SIG-M5 treated with dmso at 0.1 percent for 504 hours (cell line): ENCODE data around the gene CMTM5.
"Not testable (repeated sequence)": the region's sequence is repeated elsewhere in the genome, so short reads cannot be mapped to it uniquely, and the experiment has no call there.

Source experiments
- DNase-seq: peaks from one replicate; lab custom pipeline; 2025; ENCODE audit not compliant: unreplicated experiment; lab: John Stamatoyannopoulos, UW

Gene CMTM5

GRCh38 chr14:23411563-23412525 lies 35.0 kb downstream of the CMTM5 start:
- no peak for DNase-seq

DNA sequence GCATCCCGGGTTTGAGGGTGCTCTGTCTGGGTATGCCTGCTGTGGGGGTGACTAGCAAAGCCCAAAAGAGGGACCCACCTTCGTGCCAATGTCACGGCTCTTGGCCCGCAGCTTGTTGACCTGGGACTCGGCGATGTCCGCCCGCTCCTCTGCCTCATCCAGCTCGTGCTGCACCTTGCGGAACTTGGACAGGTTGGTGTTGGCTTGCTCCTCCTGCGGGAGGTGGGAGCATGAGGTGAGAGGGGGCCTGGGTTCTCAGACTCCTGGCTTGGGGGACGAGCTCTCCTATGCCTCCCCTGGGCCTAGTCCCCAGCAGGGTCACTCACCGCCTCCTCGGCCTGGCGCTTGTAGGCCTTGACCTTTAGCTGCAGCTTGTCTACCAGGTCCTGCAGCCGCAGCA lies 36.8 kb downstream of the CMTM5 start:
- no peak for DNase-seq

DNA sequence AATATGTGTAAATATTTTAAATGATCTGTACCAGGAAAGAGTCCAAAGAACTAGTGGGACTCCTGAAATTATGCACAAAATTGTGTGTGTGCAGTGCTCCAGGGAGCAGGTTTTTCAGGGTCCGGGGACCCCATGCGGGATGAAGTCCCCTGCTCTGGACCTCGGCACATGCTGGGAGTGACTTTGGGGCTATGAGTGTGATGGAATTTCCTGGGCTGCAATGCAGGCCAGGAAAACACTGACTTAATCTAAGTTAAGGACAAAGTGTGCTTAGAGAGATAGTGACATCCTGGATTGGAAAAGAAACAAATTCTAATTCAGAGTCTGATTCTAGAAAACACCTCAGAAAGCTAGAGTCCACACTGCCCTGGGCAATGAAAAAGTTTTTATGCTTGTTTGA lies 37.4 kb downstream of the CMTM5 start:
- DNase-seq = no peak

- DNase-seq = no peak
Observed at GRCh38 chr14:23414906-23415820, 38.3 kb downstream of the CMTM5 start.

- no peak for DNase-seq
Observed at GRCh38 chr14:23415821-23416778, 39.3 kb downstream of the CMTM5 start.

- DNase-seq = no peak
Observed at GRCh38 chr14:23416801-23417200, 40.0 kb downstream of the CMTM5 start.

GRCh38 chr14:23417269-23417668 lies 40.4 kb downstream of the CMTM5 start:
- DNase-seq = not testable (repeated sequence)

DNA sequence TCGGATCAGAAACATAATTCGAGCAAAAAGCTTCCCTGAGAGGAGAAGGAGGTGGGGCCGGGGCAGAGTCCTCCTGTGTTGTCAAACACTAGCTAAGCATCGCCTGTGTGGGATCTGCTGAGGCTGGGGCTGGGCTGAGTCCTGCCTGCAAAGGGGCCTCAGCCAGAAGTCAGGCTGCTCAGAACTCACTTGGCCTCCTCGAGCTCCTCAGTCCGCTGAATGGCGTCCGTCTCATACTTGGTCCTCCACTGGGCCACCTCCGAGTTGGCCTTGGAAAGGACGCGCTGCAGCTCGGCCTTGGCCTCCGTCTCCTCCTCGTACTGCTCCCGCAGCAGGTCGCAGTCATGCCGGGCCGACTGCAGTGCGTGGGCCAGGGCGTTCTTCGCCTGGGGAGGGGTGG lies 41.2 kb downstream of the CMTM5 start:
- DNase-seq = no peak

DNA sequence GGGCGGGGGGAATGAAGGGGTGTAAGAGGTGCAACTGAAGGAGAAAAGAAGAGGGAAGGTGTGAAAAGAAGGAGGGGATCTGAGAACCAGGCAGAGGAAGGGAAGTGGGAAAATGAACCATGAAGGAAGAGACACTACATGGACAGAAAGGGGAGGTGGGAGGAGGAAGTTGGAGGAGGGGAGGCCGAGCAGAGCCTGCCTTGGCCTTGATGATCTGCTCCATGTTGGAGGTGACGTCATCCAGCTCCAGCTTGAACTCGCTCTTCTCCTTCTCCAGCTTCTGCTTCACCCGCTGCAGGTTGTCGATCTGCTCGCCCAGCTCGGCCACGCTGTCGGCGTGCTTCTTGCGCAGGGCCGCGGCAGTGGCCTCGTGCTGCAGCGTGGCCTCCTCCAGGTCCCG lies 42.8 kb downstream of the CMTM5 start:
- DNase-seq = not testable (repeated sequence)

DNA sequence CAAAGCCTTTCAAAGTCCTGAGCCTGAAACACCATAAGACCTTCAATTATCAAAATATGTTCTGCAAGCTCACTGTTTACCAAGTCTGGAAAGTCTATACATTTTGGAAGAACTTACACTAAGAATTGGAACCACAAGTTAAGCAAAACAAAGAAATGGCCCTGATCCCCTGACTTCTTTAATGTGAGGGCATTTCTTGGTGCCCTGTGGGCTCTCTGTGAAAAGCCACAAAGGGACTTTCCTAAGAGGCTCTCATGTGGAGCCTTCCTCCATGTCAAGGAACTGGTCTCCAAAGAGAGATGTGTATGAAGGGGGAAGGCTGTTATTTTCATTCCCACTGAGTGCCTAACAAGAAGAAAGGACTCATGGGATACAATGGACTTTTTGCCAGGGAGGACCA lies 44.7 kb downstream of the CMTM5 start:
- DNase-seq = no peak

GRCh38 chr14:23423657-23424056 lies 46.8 kb downstream of the CMTM5 start:
- no peak for DNase-seq

GRCh38 chr14:23425169-23425568 lies 48.3 kb downstream of the CMTM5 start:
- no peak for DNase-seq

DNA sequence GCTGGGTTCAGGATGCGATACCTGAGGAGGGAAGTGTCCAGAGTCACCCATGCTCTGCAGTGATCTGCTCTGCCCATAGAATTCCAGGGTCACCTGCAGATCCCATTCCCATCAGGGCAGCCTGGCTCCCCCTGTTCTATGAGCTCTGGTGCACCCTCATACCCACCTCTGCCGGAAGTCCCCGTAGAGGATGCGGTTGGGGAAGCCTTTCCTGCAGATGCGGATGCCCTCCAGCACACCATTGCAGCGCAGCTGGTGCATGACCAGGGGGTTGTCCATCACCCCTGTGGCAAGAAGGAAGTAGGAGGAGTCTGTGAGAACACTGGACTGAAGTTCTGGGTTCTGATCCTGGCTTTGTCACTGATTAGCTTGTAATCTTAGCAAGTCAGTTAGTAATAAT lies 49.0 kb downstream of the CMTM5 start:
- not testable (repeated sequence) for DNase-seq

GRCh38 chr14:23428686-23429495 lies 52.0 kb downstream of the CMTM5 start:
- no peak for DNase-seq
